Measurements from ENCODE around the gene DNASE1L3.

The DNASE1L3 gene

GRCh38 chr3:58177747-58178527 is 32.8 kb downstream of the DNASE1L3 start:
- DNase-seq (ENCODE audit: low spot score) = peak; percentile 67

DNA sequence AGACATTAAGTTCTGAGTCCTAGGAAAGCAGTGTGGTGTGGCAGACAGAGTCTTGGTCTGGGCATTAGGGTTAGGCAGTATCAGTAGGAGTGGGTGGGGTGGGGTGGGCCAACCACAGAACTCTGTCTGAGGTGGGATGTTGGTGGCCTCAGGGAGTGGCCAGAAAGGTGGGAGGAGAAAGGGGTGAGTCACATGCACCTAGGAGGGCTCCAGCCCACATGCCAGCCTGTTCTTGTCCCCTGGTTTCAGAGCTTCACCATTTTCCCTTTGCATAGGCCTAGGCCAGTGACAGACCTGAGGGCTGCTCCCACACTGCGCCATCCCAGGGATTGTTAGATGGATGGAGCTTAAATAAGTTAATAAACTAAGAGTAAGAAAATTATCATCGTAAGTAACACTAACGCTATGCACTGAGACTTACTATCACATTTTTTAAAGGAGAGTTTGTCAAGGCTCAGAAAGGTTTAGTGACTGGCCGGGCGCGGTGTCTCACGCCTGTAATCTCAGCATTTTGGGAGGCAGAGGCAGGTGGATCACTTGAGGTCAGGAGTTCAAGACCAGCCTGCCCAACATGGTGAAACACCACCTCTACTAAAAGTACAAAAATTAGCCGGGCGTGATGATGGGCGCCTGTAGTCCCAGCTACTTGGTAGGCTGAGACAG is 33.8 kb downstream of the DNASE1L3 start:
- no peak for DNase-seq (ENCODE audit: low spot score)

GRCh38 chr3:58176185-58176530 is 34.6 kb downstream of the DNASE1L3 start:
- no peak for DNase-seq (ENCODE audit: low spot score)

GRCh38 chr3:58175437-58176184 is 35.2 kb downstream of the DNASE1L3 start:
- no peak for DNase-seq (ENCODE audit: low spot score)

- no peak for DNase-seq (ENCODE audit: low spot score)
These were observed 35.7 kb downstream of the DNASE1L3 start for GRCh38 chr3:58175187-58175436.

GRCh38 chr3:58173669-58174398 is 36.9 kb downstream of the DNASE1L3 start:
- no peak for DNase-seq (ENCODE audit: low spot score)

DNA sequence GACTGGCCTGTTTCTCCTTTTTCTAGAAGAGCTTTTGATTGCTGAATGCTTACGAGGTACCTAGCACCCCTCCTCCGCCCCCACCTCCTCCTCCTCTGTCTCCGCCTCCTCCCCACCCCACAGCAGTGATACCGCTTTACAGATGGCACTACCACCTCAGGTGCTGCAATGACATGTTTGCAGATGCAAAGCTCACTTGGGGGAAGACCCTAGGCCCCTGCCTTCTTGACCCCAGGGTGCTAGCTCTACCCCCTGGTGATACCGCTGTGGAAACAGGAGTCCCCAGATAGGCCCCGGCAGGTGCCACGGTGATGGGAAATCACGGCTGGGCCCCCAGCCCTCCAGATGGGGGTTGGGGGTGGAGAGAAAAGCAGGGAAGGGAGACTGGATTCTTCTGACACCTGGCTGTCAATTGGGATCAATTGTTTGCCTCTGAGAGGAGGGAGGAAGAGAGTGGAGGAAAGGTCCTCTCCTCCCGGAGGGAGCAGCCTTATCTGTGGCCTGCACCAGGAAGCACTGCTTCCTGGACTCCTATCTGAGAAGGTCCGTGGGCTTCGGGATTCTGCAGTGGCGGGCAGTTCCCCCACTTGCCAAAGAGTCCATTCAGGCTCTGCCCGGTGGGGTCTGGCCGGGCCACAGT is 37.6 kb downstream of the DNASE1L3 start:
- no peak for DNase-seq (ENCODE audit: low spot score)

DNA sequence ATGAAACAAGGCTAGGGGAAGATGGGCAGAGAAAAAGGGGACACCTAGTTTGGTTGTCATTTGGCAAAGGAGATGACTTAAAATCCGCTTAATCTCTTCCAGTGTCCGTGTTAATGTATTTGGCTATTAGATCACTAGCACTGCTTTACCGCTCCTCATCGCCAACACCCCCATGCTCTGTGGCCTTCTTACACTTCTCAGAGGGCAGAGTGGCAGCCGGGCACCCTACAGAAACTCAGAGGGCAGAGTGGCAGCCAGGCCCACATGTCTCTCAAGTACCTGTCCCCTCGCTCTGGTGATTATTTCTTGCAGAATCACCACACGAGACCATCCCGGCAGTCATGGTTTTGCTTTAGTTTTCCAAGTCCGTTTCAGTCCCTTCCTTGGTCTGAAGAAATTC is 39.6 kb downstream of the DNASE1L3 start:
- DNase-seq (ENCODE audit: low spot score) = no peak

DNA sequence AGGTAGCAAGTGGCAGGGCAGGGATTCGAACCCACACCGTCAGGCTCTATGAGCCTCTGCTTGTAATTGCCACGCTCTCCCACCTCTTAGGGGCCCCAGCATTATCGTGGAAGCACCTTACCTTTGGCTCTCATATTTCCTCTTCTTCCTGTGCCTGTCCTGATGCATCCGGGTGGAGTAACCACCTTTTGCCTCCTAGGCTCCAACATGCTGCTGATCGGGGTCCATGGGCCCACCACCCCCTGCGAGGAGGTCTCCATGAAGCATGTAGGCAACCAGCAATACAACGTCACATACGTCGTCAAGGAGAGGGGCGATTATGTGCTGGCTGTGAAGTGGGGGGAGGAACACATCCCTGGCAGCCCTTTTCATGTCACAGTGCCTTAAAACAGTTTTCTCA is 40.4 kb downstream of the DNASE1L3 start:
- DNase-seq (ENCODE audit: low spot score) = no peak

GRCh38 chr3:58169371-58169770 is 41.4 kb downstream of the DNASE1L3 start:
- no peak for DNase-seq (ENCODE audit: low spot score)

- no peak for DNase-seq (ENCODE audit: low spot score)
These were observed 42.3 kb downstream of the DNASE1L3 start for GRCh38 chr3:58168498-58168897.

DNA sequence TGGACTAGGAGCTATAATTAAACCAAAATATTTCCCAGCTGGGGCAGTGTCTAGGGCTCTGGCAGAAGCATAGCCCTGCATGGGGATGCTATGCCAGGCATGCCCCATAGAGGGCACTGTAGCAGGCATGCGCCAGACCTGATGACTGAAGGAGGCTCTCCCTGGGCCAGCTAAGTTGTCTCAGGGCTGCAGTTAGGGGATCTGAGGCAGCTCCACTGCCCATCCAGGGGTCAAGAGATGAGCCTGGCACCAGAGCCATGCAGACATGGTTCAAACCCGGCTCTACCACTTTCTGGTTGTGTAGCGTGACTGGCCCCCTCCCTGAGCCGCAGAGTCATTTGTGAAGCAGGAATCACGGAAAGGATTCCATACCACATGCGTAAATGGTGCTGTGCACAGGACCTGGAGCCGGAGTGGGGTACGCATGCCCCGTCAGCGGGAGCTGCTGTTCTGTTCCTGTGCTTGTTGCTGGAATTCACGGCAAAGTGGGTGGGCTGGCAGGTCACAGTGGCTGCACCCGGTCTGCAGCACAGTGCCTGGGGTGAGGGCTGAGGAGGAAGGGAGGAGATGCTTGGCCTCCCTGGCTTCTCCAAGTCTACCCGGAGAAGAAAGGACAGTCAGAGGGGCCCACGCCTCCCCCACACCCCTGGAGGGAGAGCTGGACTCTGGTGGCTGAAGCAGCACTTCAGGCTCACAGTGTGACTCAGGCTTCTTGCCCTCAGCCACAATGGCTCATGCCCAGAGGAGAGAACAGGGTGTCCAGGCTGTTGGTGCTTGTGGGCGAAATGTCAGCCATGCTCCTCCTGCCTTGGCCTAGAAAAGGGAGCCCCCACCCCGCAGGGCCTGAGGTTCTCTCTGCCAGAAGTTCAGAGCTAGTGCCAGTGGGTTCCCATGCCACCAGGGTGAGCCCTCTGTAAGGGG is 43.1 kb downstream of the DNASE1L3 start:
- DNase-seq (ENCODE audit: low spot score) = peak; percentile 34

DNA sequence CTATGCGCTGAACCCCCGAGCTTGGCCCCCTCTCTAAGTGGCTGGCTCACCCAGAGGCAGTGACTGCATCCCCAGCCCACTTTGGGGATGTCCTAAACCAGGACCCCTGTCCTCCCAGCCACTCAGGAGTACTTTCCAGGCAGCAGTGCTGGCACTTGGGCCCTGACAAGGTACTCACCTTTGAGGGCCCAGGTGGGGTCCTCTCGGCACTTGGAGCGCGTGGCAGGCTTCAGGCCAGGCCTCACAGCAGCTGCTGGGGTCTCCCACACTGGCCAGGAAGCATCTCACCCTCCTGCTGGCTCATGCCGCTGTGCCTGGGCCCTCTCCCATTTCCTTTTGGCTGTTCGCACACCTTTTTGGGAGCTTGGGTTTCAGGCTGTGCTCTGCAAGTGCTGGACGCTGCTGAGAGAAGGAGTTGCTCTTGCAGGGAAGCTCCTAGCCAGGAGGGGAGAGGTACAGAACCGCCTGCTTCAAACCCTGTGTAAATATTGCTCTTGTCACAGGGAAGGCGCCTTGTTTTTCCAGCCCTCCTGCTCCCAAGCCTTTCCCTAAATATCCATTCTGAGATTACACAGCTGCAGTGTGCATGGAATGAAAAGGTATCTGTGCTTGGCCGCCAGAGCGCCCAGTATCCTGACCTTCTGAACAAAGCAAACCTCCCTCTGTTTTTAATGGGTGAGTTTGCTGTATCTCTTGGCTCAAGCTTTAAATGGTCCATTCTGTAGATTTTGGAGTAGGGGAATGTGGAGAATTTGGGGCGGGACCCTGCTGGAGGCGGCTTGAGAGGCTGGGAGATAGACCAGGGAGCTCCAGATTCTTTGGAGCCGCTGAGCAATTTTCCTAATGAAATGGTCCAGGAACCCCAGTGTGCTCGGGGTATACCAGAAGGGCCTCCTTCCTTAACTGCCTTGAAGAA is 45.6 kb downstream of the DNASE1L3 start:
- DNase-seq (ENCODE audit: low spot score) = no peak

GRCh38 chr3:58164199-58164879 is 46.4 kb downstream of the DNASE1L3 start:
- no peak for DNase-seq (ENCODE audit: low spot score)

- no peak for DNase-seq (ENCODE audit: low spot score)
These were observed 47.5 kb downstream of the DNASE1L3 start for GRCh38 chr3:58163234-58163633.

GRCh38 chr3:58161435-58162398 is 49.1 kb downstream of the DNASE1L3 start:
- no peak for DNase-seq (ENCODE audit: low spot score)

GRCh38 chr3:58160399-58160798 is 50.4 kb downstream of the DNASE1L3 start:
- DNase-seq (ENCODE audit: low spot score) = no peak

DNA sequence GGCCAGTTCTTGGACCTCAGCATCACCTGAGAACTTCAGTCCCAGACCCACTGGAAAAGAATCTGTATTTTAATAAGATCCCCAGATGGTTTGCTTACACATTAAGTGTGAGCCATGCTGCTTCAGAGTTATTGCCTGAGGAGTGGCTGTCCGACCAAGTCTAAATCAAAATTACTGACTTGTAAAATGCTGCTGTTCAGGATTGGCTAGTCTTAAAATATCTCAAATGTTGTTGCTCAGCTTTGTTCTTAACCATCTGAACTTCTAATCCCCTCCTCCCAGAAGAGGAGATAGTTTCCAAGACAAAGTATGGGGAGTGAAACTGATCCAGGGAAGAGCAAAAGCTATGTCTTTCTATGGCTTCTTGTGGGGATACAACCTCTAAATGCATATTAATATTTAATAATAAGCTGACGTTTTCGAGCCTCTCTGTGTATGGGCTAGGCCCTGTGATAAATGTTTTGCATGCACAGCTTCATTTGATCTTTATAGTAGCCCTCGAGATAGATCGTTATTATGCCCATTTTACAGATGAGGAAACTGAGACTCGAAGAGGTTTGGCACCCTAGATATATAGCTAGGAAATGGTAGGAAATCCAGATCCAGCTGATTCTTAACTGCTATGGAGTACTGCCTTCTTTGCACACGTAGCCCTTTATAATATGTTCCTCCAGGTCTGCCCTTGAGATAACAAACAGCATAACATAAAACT is 52.2 kb downstream of the DNASE1L3 start:
- no peak for DNase-seq (ENCODE audit: low spot score)
